GM18507 (cell line): Measurements from ENCODE around the gene ZNF428.
"Not testable (repeated sequence)": the region's sequence is repeated elsewhere in the genome, so short reads cannot be mapped to it uniquely, and the experiment has no call there.

Experiments
- DNase-seq: peaks from one replicate; pipeline ENCODE4 v3.0.0; 2011; ENCODE audit warnings: low read depth; ENCODE audit not compliant: insufficient read length; ENCODE audit errors: extremely low spot score
- FAIRE-seq: peaks from 2 replicates; lab custom pipeline; 2011; peaks lifted over from hg19 to GRCh38; lab: Jason Lieb, UNC

The ZNF428 gene

DNA sequence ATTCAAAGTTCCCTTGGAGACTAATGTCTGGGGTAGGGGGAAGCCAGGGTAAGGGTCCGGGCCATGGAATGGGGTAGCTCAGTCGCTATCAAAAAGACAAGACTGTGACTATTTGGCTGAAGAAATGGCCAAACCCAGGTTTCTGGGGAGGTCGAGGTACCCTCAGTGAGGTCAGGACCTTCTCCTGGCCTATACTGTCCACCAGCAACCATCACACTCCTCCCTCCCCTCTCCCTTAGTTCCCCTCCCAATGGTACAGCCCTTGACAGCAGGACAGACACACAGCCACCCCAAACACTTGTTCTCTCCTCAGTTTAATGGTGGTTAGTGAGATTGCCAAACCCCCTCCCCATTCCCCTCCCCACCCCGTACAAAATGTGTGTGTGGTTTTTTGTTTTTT is 2.6 kb upstream of the ZNF428 start:
- no peak for FAIRE-seq
- no peak for DNase-seq

DNA sequence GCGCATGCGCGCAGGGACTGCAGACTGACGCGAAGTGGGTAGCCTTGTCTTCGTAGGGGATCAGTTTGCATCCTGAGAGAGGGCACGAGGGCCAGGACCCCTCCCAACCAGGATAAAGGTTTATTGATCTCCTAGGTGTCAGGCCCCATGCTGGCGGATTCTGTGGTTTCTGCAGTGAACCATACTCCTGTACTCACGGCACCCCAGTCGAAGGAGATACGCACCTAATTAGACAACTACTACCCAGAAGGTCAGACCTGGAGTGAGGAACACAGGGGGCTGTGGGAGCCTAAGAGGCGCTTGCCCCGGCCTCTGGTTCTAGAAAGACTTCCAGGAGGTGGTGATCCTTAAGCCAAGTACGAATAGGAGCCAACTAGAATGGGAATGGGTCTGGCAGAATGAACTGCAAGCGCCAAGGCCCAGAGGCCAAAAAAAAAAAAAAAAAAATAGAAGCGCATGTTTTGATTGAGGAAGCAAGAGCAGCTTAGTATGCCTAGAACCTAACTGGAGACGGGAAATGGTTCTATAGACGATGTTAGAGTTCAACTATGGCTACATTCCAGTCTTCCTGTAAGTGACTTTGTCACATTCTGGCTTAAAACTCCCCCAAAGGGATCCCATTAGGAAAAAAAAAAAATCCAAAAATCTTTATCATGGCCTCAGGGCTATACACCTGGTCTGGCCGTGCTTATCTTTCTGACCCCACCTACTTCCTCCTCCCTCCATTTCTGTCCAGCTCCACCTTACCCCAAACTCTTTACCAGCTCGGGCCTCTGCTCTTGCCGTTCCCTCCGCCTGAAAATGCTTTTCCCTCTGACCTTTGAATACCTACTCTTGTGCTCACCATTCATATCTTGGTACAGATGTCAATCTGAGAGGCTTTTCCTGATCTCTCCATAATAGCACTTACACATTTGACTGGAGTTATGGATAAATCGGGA is 902 bp upstream of the ZNF428 start:
- FAIRE-seq: no peak
- DNase-seq: no peak

DNA sequence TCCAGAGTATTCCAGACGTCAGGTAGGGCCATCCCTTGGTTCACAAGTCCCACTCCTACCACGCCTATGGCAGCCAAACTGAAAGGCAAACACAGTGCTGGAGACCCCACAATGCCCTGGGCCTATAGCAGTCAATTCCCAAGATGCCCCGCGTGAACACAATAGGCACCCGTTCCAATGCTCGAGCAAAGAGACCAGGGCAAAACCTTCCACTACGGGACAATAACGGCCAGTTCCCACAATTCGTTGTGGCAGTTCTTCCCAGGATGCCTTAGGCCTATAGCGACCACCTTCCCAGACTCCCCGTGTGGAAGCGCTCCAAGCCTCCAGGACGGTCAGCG is 538 bp downstream of the ZNF428 start:
- no peak for FAIRE-seq
- no peak for DNase-seq

DNA sequence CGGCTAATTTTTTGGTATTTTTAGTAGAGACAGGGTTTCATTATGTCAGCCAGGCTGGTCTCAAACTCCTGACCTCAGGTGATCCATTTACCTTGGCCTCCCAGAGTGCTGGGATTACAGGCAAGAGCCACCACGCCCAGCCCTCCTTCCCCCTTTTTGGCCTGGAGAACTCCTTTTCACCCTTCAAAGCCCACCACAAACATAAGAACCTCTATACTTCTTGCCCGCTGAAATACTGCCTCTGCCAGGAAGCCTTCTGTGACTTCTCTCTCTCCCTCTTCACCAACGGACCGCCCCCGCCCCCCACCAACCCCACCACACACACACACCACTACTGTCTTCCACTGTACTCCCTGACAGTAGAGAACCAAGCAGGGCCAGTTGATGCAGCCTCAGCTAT is 2.5 kb downstream of the ZNF428 start:
- DNase-seq: no peak
- FAIRE-seq: no peak

DNA sequence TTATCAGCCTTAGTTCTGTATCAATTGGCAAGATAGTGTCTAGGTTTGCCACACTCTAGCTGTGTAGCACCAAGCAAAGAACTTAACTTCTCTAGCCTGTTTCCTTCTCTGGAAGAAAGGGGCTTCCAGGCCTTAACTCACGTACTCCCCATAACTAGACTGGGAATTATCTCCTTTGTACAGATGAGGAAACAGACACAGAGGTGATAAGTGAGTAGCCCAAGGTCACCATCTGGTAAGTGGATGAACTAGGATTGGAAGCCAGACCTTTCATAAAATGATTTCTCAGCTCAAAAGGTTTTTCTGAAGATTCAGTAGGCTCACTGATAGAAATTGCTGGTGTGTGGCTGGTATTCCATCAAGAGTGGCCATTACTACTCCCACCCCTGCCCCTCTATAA is 3.1 kb downstream of the ZNF428 start:
- FAIRE-seq (no peak), DNase-seq (no peak)

DNA sequence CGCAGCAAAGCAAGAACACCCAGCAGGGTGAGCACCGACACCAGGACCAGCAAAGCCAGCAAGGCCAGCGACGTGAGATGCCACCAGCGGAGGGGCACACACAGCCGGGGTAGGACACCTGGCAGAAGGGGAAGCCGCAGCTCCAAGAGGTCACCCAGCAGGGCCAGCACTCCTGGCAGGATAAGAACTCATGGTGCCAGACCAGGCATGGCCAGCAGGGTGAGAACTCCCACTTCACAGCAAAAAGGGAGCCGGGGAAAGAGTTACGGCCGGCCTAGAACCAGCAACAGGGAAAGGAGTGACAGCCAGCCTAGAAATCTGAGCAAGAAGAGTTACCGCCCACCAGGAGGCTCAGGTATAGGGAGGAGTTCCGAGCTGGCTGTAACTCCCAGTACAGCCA is 7.1 kb downstream of the ZNF428 start:
- DNase-seq: no peak
- FAIRE-seq: no peak

DNA sequence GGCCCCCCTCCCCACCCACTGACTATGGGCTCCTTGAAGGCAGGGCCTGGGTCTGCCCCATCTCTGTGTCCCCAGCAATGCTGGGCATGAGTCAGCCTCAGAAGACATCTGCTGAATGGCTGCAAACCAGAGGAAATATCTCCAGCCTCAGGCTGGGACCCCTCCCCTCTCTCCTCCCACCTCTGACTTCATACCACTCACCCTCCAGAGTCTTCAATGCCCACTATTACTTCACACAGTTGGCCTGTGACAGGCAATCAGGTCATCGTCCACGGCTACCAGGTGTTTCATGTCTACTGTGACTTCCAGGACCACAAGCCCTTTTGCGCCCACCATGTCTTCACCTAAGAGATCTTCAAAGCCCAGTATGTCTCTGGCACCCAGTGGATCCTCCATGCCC is 7.6 kb downstream of the ZNF428 start, which contains the start of gene SRRM5:
TSS of gene SRRM5 (plus strand) at position 301 of the 400 bp plus-strand sequence. CDS start at position 335, 34 bp downstream.
- FAIRE-seq (no peak), DNase-seq (no peak)

DNA sequence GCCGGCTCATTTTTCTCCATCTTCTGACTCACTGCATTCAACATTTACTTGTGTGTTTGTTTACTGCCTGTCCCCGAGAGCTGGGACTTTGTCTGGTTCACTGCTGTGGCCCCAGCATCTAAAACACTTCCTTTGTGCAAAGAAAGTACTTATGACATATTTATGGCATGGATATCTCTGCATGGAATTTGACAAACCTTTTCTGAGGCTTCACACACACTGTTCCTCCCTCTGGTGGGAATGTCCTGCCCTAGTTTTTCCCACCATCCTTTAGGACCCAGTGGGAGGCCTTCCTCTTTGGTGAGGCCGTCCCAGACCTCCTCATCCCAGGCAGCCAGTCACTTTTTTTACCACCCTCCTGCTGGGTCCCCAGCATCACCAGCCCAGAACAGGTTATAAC is 8.9 kb downstream of the ZNF428 start:
- no peak for FAIRE-seq
- DNase-seq: no peak

DNA sequence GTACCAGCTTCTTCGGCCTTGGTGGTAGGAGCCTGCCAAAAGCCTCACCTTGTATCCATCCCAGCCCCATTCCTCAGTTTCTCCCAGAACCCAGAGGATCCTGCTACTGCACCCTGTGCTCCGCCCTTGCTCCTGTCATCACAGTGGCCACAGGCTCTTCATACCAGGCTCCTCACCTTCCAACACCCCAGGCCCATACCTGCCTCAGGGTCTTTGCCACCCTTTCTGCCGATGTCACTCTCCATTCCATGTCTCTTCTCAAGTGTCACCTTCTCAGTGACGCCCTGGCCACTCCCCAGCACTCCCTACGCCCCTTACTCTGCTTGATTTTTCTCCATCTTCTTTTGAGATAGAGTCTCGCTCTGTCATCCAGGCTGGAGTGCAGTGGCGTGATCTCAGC is 9.6 kb downstream of the ZNF428 start:
- FAIRE-seq: no peak
- DNase-seq: no peak

DNA sequence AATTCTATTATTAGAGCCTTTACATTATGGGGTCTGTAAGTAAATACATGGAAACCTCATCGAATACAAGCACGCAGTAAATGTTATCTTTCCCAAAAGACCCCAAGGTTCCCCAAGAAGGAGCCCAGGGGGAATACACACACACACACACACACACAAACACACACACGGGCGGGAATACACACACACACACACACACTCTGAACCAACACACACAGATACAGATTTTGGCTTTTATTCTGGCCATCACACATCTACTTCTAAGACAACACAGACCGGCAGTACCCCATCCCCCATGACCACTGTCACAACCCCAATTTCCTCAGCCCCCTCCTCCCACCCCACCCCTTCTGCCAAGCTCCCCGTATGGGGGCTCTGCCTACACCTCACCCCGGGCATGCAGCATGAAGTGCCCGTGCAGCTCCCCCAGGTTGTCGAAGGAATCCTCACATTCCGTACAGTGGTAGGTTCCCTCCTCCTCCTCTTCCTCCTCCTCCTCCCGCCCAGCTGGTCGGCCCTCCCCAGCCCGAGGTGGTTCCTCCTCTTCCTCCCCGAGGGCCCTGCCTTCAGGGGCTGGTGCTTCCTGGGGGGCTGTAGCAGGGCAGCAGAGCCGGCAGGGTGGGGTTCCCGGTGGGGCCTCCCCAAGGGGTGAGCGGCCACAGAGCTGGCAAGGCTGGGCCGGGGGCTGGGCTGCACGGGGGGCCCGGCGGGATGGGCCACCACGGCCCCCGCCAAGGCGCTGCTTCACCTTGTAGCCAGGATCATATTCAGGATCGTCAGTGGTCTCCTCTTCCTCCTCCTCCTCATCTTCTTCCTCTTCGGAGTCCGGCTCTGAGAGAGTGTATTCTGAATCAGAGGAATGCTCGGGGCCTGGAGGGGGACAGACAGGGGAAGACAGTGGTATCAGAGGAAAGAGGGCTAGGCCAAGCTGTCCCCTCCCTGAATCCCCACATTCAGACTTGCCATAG is 11.9 kb downstream of the ZNF428 start:
- DNase-seq (no peak), FAIRE-seq (no peak)

DNA sequence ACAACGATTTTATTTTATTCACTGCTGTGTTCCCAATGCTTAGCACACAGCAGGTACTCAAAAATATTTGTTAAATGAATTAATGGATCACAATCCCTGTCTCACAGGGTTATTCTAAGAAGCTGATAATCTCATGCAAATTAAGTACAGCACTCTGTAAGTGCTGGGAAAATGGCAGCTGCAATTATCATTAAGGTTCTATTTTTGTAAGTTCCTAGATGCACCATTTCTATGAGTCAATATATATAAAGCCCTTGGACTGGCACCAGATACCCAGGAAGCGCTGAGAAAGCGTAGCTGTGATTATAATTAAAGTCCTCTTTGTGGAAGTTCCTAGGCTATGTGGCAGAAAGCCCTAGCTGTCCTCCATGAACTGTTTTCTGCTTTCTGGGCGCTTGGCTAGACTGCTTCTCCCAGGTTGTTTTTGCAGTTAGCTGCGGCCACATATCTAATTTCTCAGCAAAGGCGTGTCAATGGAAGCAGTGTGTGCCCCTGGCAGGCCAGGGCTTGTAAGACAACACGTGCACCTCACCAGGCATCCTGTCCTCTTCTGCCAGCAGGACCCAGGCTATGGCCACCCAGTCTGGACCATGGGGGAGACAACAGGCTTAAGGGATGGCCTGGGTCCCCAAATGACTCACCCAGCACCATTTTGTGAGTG is 12.7 kb downstream of the ZNF428 start:
- no peak for DNase-seq
- no peak for FAIRE-seq

DNA sequence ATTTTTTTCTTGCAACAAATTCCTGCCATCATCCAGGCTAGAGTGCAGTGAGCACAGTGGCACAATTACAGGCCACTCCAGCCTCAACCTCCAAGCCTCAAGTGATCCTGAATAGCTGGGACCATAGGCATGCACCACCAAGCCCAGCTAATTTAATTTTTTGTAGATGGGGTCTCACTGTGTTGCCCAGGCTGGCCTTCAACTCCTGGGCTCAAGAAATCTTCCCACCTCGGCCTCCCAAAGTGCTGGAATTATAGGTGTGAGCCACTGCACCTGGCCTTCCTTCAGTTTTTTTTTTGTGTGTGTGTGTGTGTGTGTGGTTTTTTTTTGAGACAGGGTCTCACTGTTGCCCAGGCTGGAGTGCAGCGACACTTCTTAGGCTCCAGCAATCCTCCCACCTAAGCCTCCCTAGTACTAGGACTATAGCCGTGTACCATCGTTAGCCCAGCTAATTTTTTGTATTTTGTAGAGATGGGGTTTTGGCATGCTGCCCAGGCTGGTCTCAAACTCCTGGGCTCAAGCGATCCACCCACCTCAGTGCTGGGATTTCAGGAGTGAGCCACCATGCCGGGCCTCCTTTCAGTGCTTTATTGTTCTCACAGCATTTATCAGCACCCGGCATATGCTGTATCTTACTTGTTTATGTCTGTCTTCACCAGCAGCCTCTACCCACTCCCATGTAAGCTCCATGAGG is 13.4 kb downstream of the ZNF428 start:
- FAIRE-seq: no peak
- no peak for DNase-seq

DNA sequence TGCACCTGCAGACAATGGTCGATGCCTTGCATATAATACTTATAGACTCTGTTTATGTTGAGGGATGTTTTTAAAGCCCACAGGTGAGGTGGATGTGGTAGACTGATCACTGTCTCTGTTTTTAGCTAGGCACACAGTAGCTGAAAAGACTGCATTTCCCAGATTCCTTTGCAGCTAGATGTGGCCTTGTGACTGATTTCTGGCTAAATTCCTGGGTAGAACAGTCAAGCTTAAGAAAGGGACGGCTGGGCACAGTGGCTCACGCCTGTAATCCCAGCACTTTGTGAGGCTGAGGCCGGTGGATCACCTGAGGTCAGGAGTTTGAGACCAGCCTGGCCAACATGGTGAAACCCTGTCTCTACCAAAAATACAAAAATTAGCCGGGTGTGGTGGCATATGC is 19.1 kb downstream of the ZNF428 start:
- FAIRE-seq: not testable (repeated sequence)

DNA sequence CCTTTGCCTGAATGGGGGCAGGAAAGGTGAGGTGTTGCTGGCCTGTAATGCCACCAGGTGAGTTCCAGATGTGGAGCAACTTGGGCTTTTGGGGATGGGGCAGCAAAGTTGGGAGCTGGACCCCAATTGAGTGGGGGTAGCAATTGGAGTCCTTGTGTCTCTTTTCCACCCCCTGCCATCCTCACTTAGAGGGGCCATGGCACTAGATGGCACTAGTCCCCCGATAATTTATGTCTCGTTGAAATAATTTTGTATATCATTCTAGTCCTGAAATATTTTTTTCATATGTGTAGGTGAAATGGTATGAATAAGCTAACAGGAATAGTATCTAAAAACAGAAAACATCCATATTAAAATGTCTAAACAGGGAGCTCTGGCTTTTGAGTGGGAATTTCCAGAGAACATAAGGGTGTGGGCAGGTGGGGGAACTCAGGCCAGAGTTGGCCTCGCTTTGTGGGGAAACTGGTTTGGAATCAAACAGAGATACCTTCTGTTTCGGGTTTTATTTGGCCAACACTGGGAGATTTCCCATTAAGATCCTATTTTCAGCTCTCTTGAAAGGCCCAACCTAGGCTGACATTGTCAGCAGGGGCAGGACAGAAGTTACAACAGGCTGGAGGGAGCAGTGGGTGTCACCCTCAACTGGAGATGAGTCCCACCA is 19.7 kb downstream of the ZNF428 start:
- FAIRE-seq: no peak
- DNase-seq: no peak

More for the DNA sequence above, 19.1 kb downstream of the ZNF428 start:
- not testable (repeated sequence) for DNase-seq

DNA sequence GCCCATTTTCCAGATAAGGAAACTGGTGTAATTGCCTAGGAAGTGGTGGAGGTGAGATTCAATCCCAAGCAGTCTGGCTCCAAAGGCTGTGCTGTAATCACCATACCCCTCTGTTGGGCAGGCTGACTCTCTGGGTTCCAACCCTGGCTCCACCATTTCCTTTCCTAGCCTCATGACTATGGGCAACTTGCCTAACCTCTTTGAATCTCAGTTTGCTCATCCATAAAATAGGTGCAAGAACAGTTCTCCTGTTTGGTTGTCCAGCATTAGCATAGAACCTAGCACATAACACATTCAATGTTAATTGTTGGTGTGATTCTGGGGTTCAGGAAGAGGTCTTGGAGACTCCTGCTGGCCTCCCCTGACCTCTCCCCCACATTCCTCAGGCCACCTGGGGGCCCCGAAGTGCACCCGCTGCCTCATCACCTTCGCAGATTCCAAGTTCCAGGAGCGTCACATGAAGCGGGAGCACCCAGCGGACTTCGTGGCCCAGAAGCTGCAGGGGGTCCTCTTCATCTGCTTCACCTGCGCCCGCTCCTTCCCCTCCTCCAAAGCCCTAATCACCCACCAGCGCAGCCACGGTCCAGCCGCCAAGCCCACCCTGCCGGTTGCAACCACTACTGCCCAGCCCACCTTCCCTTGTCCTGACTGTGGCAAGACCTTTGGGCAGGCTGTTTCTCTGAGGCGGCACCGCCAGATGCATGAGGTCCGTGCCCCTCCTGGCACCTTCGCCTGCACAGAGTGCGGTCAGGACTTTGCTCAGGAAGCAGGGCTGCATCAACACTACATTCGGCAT is 20.8 kb downstream of the ZNF428 start:
- DNase-seq: no peak
- FAIRE-seq: no peak

DNA sequence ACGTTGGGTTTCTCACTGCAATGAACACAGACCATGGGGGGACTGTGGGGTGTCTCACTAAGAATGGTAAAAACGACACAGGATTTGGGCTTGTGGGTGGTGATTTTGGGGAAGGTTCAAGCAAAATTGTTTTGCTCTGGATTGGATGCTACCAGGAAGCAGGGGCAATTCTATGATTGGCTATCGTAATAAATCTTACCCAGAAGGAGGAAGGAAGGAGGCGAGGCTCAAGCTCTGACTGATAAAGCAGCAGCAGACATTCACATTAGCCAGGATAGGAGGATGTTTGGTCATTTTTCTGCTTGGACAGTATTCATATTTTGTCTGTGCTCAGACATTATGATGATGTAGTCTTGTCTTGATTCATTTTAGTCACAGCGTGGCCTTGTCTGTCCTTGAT is 21.6 kb downstream of the ZNF428 start:
- FAIRE-seq (no peak), DNase-seq (no peak)

DNA sequence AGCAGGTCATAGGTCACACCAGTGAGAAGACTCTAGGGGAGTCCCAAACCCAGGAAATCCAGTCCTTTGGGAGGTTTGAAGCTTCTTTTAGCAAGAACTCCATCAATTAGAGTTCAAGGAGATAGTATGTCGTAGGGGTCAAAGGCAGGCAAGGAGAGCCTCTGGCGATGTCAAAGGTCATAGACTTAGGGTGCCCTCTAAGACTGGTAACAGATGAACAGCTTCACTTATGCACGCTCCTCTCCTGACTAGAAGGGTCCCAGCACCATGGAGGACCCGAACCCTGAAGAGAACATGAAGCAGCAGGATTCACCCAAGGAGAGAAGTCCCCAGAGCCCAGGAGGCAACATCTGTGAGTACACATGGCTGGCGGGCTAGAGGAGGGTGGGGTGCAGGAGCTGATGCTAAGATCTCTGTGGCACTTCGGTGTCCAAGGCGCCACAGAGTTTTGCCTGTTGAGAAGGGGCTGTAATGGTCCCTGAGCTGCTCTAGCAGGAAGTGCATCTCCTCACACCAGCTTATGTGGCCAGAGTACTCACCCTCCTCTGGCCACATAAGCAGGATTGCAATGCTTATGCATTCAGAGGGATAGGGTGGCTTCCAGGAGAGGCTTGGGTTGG is 22.5 kb downstream of the ZNF428 start:
- FAIRE-seq (no peak), DNase-seq (no peak)
